HG03354 (cell line): ENCODE measurements around the gene IMPA2.
"Not testable (repeated sequence)": the region's sequence is repeated elsewhere in the genome, so short reads cannot be mapped to it uniquely, and the experiment has no call there.

Experiments used
- ATAC-seq: cut with Tn5 transposase; IDR thresholded peaks from one replicate; pipeline ENCODE4 v1.9.1; 2021; ENCODE audit warnings: mild to moderate bottlenecking; ENCODE audit not compliant: unreplicated experiment, poor library complexity, severe bottlenecking

IMPA2 gene

GRCh38 chr18:12039540-12039930 is 58.2 kb downstream of the IMPA2 start:
- ATAC-seq: not testable (repeated sequence)

GRCh38 chr18:12041561-12041960 is 60.3 kb downstream of the IMPA2 start:
- peak; percentile 54 for ATAC-seq

DNA sequence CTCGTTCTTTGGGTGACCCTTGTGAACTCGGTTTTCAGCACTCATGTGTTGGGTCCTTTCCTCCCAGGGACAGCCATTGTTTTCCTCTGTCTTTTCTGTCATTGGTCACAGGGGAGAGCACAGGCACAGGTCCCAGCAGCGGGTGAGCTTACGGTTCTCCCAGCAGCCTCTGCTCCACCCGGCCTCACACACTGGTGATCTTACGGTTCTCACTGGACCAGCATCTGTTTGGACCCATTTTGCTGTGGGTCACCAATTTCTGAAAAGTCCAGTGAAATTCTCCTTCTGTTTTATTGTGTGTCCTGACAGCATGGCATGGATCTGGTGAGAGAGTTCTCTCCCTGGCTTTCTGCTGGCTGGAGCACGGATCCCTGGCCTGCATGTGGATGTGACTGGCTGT is 62.5 kb downstream of the IMPA2 start:
- no peak for ATAC-seq

- ATAC-seq: no peak
These were observed 63.3 kb downstream of the IMPA2 start for GRCh38 chr18:12044591-12044990.

- no peak for ATAC-seq
These were observed 64.9 kb downstream of the IMPA2 start for GRCh38 chr18:12046046-12046750.

GRCh38 chr18:12046751-12047335 is 65.5 kb downstream of the IMPA2 start:
- ATAC-seq: no peak

DNA sequence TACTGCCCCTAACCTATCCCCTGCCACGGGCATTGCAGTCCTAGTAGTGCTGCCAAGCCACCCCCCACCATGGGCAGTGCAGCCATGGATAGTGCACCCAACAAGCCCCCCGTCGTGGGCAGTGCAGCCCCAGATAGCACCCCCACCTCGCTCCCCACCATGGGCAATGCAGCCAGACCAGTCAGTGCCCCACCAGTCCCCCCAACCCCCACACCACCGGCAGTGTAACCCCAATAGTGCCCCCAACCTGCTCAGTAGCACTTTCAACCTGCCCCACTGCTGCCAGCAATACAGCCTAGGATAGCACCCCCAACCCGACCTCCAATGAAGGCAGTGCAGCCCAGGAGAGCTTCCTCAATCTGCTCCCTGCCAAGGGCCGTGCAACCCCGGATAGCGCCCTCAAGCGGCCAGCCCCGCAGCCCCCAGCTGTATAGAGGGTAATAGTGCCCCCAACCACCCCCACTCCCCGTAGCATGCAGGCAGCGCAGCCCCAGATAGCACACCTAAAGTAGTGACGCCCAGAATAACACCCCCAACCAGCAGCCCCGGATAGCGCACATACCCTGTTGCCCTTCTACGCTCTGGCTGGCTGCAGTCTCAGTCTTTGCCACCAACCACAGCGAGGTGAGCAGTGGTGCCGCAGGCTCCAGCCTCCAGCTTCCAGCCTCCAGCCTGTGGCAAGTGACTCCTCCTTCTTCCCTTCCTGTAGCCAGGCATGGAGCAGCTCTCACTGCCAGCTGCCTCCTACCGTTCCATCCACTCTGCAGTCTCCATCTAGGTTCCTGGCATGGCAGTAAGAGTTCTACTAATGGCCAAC is 66.9 kb downstream of the IMPA2 start:
- ATAC-seq: no peak

GRCh38 chr18:12048827-12049175 is 67.5 kb downstream of the IMPA2 start:
- no peak for ATAC-seq

GRCh38 chr18:12049978-12050811 is 68.9 kb downstream of the IMPA2 start:
- peak; percentile 92 for ATAC-seq

- ATAC-seq: no peak
These were observed 71.6 kb downstream of the IMPA2 start for GRCh38 chr18:12052866-12053265.

DNA sequence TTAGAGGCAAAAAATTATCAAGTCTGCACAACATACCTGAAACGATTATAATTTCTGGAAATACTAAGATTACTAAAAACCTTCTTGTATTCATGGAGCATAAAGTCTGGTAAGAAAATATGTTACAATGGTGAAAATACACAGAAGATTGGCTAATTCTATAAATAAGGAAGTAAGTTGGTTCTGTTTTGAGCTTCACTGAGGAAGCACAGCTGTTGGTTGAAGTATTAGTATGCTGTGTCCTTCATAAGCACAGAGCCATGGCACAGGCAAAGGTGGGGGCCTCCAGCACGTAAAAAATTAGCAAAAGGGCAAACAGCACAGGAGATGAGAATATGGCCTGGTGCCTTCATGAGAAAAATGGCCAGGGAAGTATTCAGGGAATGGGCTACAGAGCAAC is 72.0 kb downstream of the IMPA2 start:
- peak; percentile 66 for ATAC-seq

GRCh38 chr18:12056034-12056883 is 75.0 kb downstream of the IMPA2 start:
- no peak for ATAC-seq

- ATAC-seq: no peak
These were observed 75.6 kb downstream of the IMPA2 start for GRCh38 chr18:12056884-12057402.

- no peak for ATAC-seq
These were observed 76.2 kb downstream of the IMPA2 start for GRCh38 chr18:12057419-12058039.

DNA sequence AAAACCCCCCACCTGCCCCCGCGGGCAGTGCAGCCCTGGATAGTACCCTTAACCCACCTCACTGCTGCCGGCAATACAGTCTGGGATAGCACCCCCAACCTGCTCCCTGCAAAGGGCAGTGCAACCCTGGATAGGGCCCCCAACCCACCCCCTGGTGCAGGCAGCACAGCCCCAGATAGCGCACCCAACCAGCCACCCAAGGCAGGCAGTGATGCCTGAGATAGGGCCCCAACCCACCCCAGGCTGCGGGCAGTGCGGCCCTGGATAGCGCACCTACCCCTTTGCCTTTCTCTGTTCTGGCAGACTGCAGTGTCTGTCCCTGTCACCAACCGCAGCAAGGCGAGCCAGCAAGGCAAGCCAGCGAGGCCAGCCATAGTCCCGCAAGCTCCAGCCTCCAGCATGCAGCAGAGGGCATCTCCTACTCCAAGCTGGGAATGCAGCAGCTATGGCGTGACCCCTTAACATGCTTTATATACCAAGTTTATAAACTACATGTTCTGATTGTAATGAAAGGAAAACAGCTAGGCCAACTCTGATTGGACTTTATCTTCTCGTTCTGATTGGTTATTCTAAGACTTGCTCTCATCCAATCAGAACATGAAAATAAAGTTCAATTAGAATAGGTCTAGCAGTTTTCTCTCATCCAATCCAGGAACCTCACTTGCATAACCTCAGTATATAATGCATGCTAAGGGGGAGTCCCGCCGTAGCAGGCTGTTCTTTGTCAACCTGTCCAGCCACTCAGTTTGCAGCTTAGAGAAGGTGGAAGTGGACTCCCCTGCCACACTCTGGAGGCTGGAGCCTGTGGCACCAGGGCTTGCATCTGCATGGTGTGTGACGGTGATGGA is 78.3 kb downstream of the IMPA2 start:
- no peak for ATAC-seq

GRCh38 chr18:12060182-12060870 is 79.0 kb downstream of the IMPA2 start:
- ATAC-seq: no peak

DNA sequence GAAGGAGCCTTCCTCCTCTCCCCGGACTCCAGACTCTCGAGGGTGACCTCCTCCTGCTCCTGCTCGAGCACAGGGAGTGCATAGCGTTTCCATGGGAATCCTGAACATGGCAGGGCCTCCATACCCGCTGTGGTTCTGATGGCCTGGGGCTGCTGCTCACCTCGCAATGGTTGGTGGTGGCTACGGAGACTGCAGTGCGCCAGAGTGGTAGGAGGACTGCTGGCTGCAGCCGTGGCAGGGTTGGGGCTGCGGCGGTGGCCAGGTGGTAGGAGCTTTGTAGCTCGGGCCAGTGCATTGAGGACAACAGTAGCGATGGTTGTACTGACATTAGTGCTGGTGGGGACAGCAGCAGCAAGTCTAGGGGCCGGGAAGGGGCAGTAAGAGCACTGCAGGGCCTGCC is 80.4 kb downstream of the IMPA2 start:
- ATAC-seq: no peak
